H1 (cell line): Measurements from ENCODE around the gene TANC1. TPM values are rescaled to one million over a fixed set of nuclear protein-coding genes. Genes with fewer than 3 reads are reported as not detected.

Source experiments
- CTCF ChIA-PET: fragments of 300-600 bp; sonication (Branson Sonifier 250); formaldehyde crosslinking; loops from one replicate; lab custom pipeline; 2021; ENCODE audit not compliant: partially characterized antibody; lab: Charles Lee
- POLR2A ChIA-PET: fragments of 300-600 bp; sonication (Branson Sonifier 250); formaldehyde crosslinking; loops from one replicate; lab custom pipeline; 2021; ENCODE audit warnings: inconsistent platforms; ENCODE audit not compliant: partially characterized antibody; lab: Charles Lee
- DNase-seq, 2 experiments: peaks; one replicate each; pipeline versions ENCODE4 v3.0.0 to v3.0.0-alpha.2; 2010 to 2022; ENCODE audit warnings: low spot score in 2 of 2, low read depth in 1 of 2, mixed read lengths in 1 of 2
- FAIRE-seq: peaks from 2 replicates; lab custom pipeline; 2011; peaks lifted over from hg19 to GRCh38; lab: Jason Lieb, UNC
- H2AFZ ChIP-seq: 2 replicates; pipeline ENCODE4 v1.8.1; 2012; ENCODE audit warnings: low read length, inconsistent platforms
- H2AK5ac ChIP-seq: 2 replicates; pipeline ENCODE4 v1.6.1; 2013; ENCODE audit warnings: low read depth, low read length
- H2BK120ac ChIP-seq: replicated peaks from 2 replicates; pipeline ENCODE3; 2013; ENCODE audit warnings: low read depth, low read length, inconsistent platforms
- H2BK12ac ChIP-seq: 2 replicates; pipeline ENCODE4 v1.6.1; 2013; ENCODE audit warnings: low read depth, low read length
- H2BK15ac ChIP-seq: 2 replicates; pipeline ENCODE4 v1.6.1; 2013; ENCODE audit warnings: low read length
- H2BK20ac ChIP-seq: 2 replicates; pipeline ENCODE4 v1.6.1; 2013; ENCODE audit warnings: low read length
- H2BK5ac ChIP-seq: 2 replicates; pipeline ENCODE4 v1.6.1; 2013; ENCODE audit warnings: low read depth, low read length
- H3K14ac ChIP-seq: 2 replicates; pipeline ENCODE4 v1.6.1; 2013; ENCODE audit warnings: inconsistent platforms; ENCODE audit not compliant: insufficient read length
- H3K18ac ChIP-seq: 2 replicates; pipeline ENCODE4 v1.6.1; 2013; ENCODE audit warnings: low read length; ENCODE audit errors: extremely low read depth
- H3K23ac ChIP-seq: 2 replicates; pipeline ENCODE4 v1.6.1; 2013; ENCODE audit warnings: inconsistent platforms; ENCODE audit not compliant: insufficient read length
- H3K23me2 ChIP-seq: 2 replicates; pipeline ENCODE4 v1.6.1; 2013; ENCODE audit warnings: low read depth, low read length
- H3K27ac ChIP-seq: 2 replicates; pipeline ENCODE4 v1.6.1; 2011; ENCODE audit warnings: low read depth, low read length, inconsistent platforms
- H3K27me3 ChIP-seq, 4 experiments: replicated peaks in 1 of 4; 1 replicate in 1 of 4; 2 replicates in 3 of 4; pipeline versions ENCODE4 v1.6.1 to v1.8.1; 2011 to 2013; ENCODE audit warnings: low read length in 3 of 4, mild to moderate bottlenecking in 3 of 4, inconsistent platforms in 2 of 4, mixed read lengths in 2 of 4, moderate library complexity in 1 of 4; ENCODE audit not compliant: control insufficient read depth in 3 of 4, insufficient read depth in 3 of 4; ENCODE audit errors: extremely low read depth in 1 of 4
- H3K36me3 ChIP-seq, 4 experiments: 2 replicates each; pipeline versions ENCODE4 v1.6.1 to v1.8.1; 2011 to 2013; ENCODE audit warnings: mild to moderate bottlenecking in 4 of 4, low read length in 3 of 4, moderate library complexity in 2 of 4, control low read depth in 1 of 4, inconsistent platforms in 1 of 4; ENCODE audit not compliant: insufficient read depth in 4 of 4, control insufficient read depth in 2 of 4
- H3K4ac ChIP-seq: replicated peaks from 2 replicates; pipeline ENCODE3; 2013; ENCODE audit warnings: low read length, low read depth, mixed read lengths, inconsistent platforms; ENCODE audit not compliant: insufficient read length
- H3K4me1 ChIP-seq, 4 experiments: replicated peaks in 1 of 4; 1 replicate in 1 of 4; 2 replicates in 3 of 4; pipeline versions ENCODE4 v1.6.1 to v1.8.1; 2011 to 2013; ENCODE audit warnings: low read length in 3 of 4, inconsistent platforms in 2 of 4, mixed read lengths in 1 of 4; ENCODE audit not compliant: insufficient read depth in 4 of 4, control insufficient read depth in 3 of 4
- H3K4me2 ChIP-seq, 2 experiments: 2 replicates each; pipeline versions ENCODE4 v1.6.1 to v1.8.1; 2011 to 2013; ENCODE audit warnings: low read depth in 2 of 2, low read length in 2 of 2, control low read depth in 1 of 2, inconsistent platforms in 1 of 2, mild to moderate bottlenecking in 1 of 2; ENCODE audit not compliant: insufficient read depth in 1 of 2
- H3K4me3 ChIP-seq, 4 experiments: fragments of 200-600, 300-600 bp in 1 of 4; sonication (generic), shearing (Covaris generic), sonication (Bioruptor Twin) in 1 of 4; 2 replicates each; pipeline versions ENCODE4 v1.5.1 to v1.8.1; 2011 to 2016; ENCODE audit warnings: low read length in 4 of 4, low read depth in 3 of 4, control low read depth in 2 of 4, inconsistent platforms in 2 of 4, mild to moderate bottlenecking in 2 of 4, mixed read lengths in 1 of 4, moderate library complexity in 1 of 4; ENCODE audit not compliant: insufficient read depth in 2 of 4; ENCODE audit errors: extremely low read depth in 1 of 4
- H3K56ac ChIP-seq: replicated peaks from 2 replicates; pipeline ENCODE3; 2013; ENCODE audit warnings: low read depth, mild to moderate bottlenecking, mixed read lengths, low read length, inconsistent platforms; ENCODE audit not compliant: insufficient read length
- H3K79me1 ChIP-seq: 2 replicates; pipeline ENCODE4 v1.6.1; 2013; ENCODE audit warnings: low read depth, low read length, control low read depth
- H3K79me2 ChIP-seq, 2 experiments: 2 replicates each; pipeline versions ENCODE4 v1.6.1 to v1.8.1; 2012 to 2013; ENCODE audit warnings: low read length in 2 of 2, mild to moderate bottlenecking in 2 of 2, inconsistent platforms in 1 of 2; ENCODE audit not compliant: insufficient read depth in 2 of 2, control insufficient read depth in 1 of 2
- H3K9ac ChIP-seq, 4 experiments: replicated peaks in 1 of 4; 1 replicate in 1 of 4; 2 replicates in 3 of 4; pipeline versions ENCODE4 v1.6.1 to v1.8.1; 2011 to 2013; ENCODE audit warnings: low read depth in 3 of 4, low read length in 3 of 4, control low read depth in 2 of 4, mild to moderate bottlenecking in 2 of 4, moderate library complexity in 2 of 4, inconsistent platforms in 1 of 4; ENCODE audit errors: extremely low read depth in 1 of 4
- H3K9me3 ChIP-seq, 2 experiments: 2 replicates each; pipeline versions ENCODE4 v1.6.1 to v1.8.1; 2012 to 2013; ENCODE audit warnings: mild to moderate bottlenecking in 2 of 2, moderate library complexity in 2 of 2, control low read depth in 1 of 2, inconsistent platforms in 1 of 2, low read depth in 1 of 2, low read length in 1 of 2, mixed read lengths in 1 of 2; ENCODE audit not compliant: insufficient read depth in 2 of 2
- H4K20me1 ChIP-seq, 2 experiments: replicated peaks in 1 of 2; 2 replicates each; pipeline versions ENCODE3 to v1.8.1; 2011 to 2013; ENCODE audit warnings: inconsistent platforms in 2 of 2, low read length in 2 of 2, mild to moderate bottlenecking in 1 of 2; ENCODE audit not compliant: insufficient read depth in 2 of 2, control insufficient read depth in 1 of 2
- H4K5ac ChIP-seq: 2 replicates; pipeline ENCODE4 v1.6.1; 2013; ENCODE audit warnings: low read length, low read depth, mixed read lengths, inconsistent platforms; ENCODE audit not compliant: insufficient read length
- H4K8ac ChIP-seq: 2 replicates; pipeline ENCODE4 v1.8.0; 2013; ENCODE audit warnings: mild to moderate bottlenecking, moderate library complexity, low read length, inconsistent platforms; ENCODE audit not compliant: insufficient read depth; ENCODE audit errors: extremely low read depth
- H4K91ac ChIP-seq: replicated peaks from 2 replicates; pipeline ENCODE3; 2013; ENCODE audit warnings: low read length, mixed read lengths, inconsistent platforms; ENCODE audit not compliant: insufficient read length
- CHD2 ChIP-seq: IDR thresholded peaks from 2 replicates; pipeline ENCODE4 v1.6.1; 2012; ENCODE audit warnings: low read length, improper control_type of control experiment
- RAD21 ChIP-seq, 2 experiments: IDR thresholded peaks in 1 of 2; conservative IDR thresholded peaks in 1 of 2; 2 replicates each; pipeline ENCODE4 v1.6.1; 2011; ENCODE audit warnings: low read depth in 2 of 2, low read length in 2 of 2, improper control_type of control experiment in 1 of 2, inconsistent platforms in 1 of 2, mild to moderate bottlenecking in 1 of 2, moderate library complexity in 1 of 2
- SIRT6 ChIP-seq: IDR thresholded peaks from one replicate; pipeline ENCODE4 v1.7.1; 2012; ENCODE audit warnings: low read length, inconsistent platforms
- SRF ChIP-seq: IDR thresholded peaks from 2 replicates; pipeline ENCODE4 v1.6.1; 2011; ENCODE audit warnings: mild to moderate bottlenecking, low read depth, low read length, moderate library complexity
- WGBS, 2 experiments: shearing (Covaris generic) in 1 of 2; methylation state at CpG; one replicate each; pipeline versions ENCODE4 v1.1.6 to v1.1.7; 2013 to 2015; ENCODE audit warnings: low lambda C conversion rate in 2 of 2, mixed read lengths in 2 of 2, inconsistent platforms in 1 of 2, low coverage in 1 of 2, missing lambda C conversion rate in 1 of 2; ENCODE audit not compliant: insufficient replicate concordance in 2 of 2, insufficient coverage in 1 of 2, insufficient read length in 1 of 2; ENCODE audit errors: extremely low coverage in 1 of 2, missing lambda C conversion rate in 1 of 2; 5-methylcytosine and 5-hydroxymethylcytosine counted together
- polyA plus RNA-seq, 7 experiments: library from polyadenylated mRNA; depleted of rRNA in 3 of 7; stranded (reverse) in 5 of 7; unstranded in 2 of 7; fragments of >200 nt in 5 of 7; fragments of 200-250 nt in 2 of 7; gene quantifications; 1 replicate in 5 of 7; 2 replicates in 1 of 7; 4 replicates in 1 of 7; pipeline versions ENCODE4 v1.2.1 to v1.2.3, GENCODE V29; 2011 to 2013; ENCODE audit warnings: missing spikeins in 2 of 7, mixed read lengths in 2 of 7
- total RNA-seq: library from RNA; stranded (reverse); fragmentation: NEBNext Ultra II Directional; extraction: Animal tissue kit (Norgen Biotek cat#: 25700); gene quantifications from 2 replicates; pipeline ENCODE4 v1.2.1, GENCODE V29; 2021

The TANC1 gene
- total and polyA plus RNA-seq, 2 of the 8 experiments (the other 6 are each of a cell fraction or from before 2014, with no cell fraction given), result 4.1 to 7.6 TPM

- Histone ChIP-seq H4K91ac (no peak overlapping the region), H3K79me2 (no peaks in the 10 kb centered on the region), H2BK5ac (no peak overlapping the region), H3K27me3 (no peaks in the 10 kb centered on the region), H3K36me3 (no peaks in the 10 kb centered on the region), H3K14ac (no peak overlapping the region), H3K4me3 (no peak overlapping the region), H3K4ac (no peak overlapping the region), H2BK20ac (no peak overlapping the region), H2BK12ac (no peak overlapping the region), H3K9me3 (no peaks in the 10 kb centered on the region), H2AFZ (no peak overlapping the region), H3K4me2 (no peak overlapping the region), H3K18ac (no peak overlapping the region), H3K79me1 (no peaks in the 10 kb centered on the region; the same call in 1 of the 2 replicates), H3K27ac (no peak overlapping the region), H4K8ac (no peak overlapping the region), H3K9ac (no peak overlapping the region), H2BK15ac (no peak overlapping the region), H2AK5ac (no peak overlapping the region), H2BK120ac (no peak overlapping the region), H3K23ac (no peak overlapping the region), H4K20me1 (peaks cover 0 to 2% of the 10 kb centered on the region in 2 experiments), H3K56ac (no peak overlapping the region), H4K5ac (no peak overlapping the region), H3K4me1 (peaks cover 1 to 3% (median 2%) of the 10 kb centered on the region in 4 experiments; a peak in 4 of 7 replicates), H3K23me2 (no peaks in the 10 kb centered on the region)
- WGBS, 2 experiments, result 74% methylated on average over 5 of the region's 5 CpGs; no CpG with 5 or more reads in 1 of the 2 experiments
- ChIA-PET POLR2A (no interaction called here), CTCF (interaction anchor here (1.1 to 4.3 kb wide), 2 partner anchors 16 to 32 kb away, joined by 3 to 27 read pairs; no protein-coding TSS in a partner anchor)
- FAIRE-seq, result no peak
- no peak for DNase-seq
- no peak for TF ChIP-seq CHD2
- no peak for TF ChIP-seq SRF
- TF ChIP-seq RAD21 (IDR thresholded peaks at IDR 0.05 in 1 of 2, conservative IDR thresholded peaks at IDR 0.05 in 1 of 2; ENCODE audit: low read depth in 2 of 2, low read length in 2 of 2), result no peak
- no peak for TF ChIP-seq SIRT6
Observed at GRCh38 chr2:159052157-159052601, 83.7 kb downstream of the TANC1 start.
